GM18505 (cell line): Measurements from ENCODE around the gene EVPLL.
"Not testable (repeated sequence)": the region's sequence is repeated elsewhere in the genome, so short reads cannot be mapped to it uniquely, and the experiment has no call there.

Experiments
- ATAC-seq: cut with Tn5 transposase; IDR thresholded peaks from one replicate; pipeline ENCODE4 v1.9.1; 2021; ENCODE audit not compliant: unreplicated experiment
- POLR2A ChIP-seq: IDR thresholded peaks from 4 replicates; pipeline ENCODE4 v1.6.1; 2011; ENCODE audit warnings: borderline replicate concordance; ENCODE audit not compliant: insufficient read depth, insufficient read length; ENCODE audit errors: extremely low read depth

EVPLL gene

DNA sequence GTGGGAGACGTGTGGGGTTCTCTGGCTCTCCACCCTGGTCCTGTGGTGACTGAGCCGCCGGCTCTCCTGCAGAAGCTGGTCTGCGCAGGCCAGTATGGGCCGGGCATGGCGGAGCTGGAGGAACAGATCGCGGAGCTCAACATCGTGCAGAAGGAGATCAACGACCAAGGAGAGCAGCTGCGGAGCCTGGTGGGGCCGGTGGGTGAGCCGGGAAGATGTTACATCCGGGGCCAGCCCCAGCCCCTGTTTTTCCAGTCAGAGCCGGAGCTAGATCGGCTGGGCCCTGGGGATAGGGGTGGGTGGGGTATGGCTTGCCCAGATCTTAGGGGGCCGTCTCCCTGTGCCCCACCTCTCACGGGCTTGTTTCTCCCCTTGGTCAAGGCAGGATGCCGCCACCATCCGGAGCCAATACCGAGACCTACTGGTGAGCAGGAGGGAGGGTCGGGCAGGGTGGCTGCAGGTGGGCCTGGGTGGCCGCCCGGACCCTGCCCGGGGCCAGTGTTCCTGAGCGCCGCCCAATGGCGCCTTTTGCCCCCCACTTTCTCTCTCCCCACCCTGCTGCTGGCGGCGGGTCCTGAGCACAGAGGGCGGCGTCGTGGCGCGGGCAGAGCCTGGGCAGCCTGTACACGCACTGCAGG is 5.0 kb downstream of the EVPLL start:
- no peak for ATAC-seq
- TF ChIP-seq POLR2A = no peak

DNA sequence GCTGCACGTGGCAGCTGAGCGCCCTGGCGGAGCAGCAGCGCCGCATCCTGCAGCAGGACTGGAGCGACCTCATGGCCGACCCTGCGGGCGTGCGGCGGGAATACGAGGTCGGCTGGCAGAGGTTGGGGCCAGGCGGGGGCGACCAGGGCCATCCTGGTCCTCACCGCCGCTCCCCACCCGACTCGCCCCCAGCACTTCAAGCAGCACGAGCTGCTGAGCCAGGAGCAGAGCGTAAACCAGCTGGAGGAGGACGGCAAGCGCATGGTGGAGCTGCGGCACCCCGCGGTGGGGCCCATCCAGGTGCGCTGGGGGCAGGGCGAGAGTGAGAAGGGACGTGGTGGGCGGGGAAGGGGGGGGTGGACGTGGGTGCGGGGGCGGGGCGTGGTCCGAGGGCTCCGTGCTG is 5.5 kb downstream of the EVPLL start:
- not testable (repeated sequence) for ATAC-seq

GRCh38 chr17:18384271-18384670 is 6.7 kb downstream of the EVPLL start:
- ATAC-seq = not testable (repeated sequence)

DNA sequence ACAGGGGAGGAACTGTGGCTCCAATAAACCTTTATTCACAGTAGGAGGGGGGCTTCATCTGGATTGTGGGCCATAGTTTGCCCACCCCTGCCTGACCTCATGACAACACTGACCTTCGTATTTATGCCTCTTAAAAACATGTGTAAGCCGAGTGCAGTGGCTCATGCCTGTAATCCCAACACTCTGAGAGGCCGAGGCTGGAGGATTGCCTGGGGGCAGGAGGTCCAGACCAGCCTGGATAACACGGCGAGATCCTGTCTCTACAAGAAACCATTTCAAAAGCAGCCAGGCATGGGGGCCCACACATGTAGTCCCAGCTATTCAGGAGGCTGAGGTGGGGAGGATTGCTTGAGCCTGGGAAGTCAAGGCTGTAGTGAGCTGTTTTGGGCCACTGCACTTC is 10.0 kb downstream of the EVPLL start:
- ATAC-seq = not testable (repeated sequence)

GRCh38 chr17:18388266-18388665 is 10.7 kb downstream of the EVPLL start:
- not testable (repeated sequence) for ATAC-seq

GRCh38 chr17:18388728-18389127 is 11.2 kb downstream of the EVPLL start:
- not testable (repeated sequence) for ATAC-seq

DNA sequence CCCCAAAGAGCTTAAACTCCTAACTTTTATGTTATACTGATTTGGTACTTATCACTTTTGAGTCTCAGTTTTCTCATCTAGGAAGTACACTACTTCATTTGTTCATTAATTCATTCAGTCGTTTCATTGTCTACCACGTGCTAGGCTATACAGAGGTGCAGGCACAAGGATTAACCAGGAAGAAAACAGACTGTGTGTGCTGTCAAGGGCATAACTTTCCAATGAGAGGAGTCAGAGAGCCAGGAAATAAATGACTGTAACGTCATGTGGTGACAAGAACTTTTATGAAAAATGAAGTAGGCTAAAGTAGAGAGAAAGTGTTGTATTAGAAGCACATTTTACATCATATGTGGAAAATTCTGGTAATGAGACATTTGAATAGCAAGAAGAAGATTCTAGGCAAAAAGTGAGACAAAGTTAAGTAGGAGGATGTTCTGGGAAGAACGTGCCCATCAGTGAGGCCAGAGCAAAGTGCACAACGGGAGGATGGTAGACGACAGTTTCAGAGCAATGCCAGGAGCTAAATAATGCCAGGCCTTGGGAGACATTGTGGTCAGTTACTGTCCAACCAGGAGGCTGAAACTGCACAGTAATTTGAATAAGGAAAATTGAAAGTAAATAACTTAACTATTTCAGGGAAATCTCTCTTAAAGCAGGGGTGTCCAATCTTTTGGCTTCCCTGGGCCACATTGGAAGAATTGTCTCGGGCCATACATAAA is 24.5 kb downstream of the EVPLL start:
- not testable (repeated sequence) for ATAC-seq

GRCh38 chr17:18403166-18403565 is 25.6 kb downstream of the EVPLL start:
- not testable (repeated sequence) for ATAC-seq

DNA sequence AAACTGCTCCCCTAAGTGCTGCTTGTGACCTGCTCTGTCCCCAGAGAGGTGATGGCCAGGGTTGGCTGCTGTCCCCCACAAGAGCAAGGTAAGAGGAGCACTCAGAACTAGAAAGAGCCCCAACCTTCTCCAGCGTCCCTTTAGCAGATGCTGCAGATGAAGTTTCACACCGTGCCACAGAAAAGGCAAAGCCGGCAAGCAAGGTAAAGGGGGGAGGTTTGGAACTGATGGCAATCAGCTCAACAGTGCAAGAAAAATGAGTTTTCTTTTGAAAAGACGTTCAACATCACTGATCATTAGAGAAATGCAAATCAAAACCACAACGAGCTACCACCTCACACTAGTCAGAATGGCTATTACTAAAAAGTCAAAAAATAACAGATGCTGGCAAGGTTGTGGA is 26.0 kb downstream of the EVPLL start:
- ATAC-seq = peak; percentile 91

- not testable (repeated sequence) for ATAC-seq
Observed at GRCh38 chr17:18408906-18409305, 31.3 kb downstream of the EVPLL start.

GRCh38 chr17:18409321-18409720 is 31.7 kb downstream of the EVPLL start:
- ATAC-seq = not testable (repeated sequence)

DNA sequence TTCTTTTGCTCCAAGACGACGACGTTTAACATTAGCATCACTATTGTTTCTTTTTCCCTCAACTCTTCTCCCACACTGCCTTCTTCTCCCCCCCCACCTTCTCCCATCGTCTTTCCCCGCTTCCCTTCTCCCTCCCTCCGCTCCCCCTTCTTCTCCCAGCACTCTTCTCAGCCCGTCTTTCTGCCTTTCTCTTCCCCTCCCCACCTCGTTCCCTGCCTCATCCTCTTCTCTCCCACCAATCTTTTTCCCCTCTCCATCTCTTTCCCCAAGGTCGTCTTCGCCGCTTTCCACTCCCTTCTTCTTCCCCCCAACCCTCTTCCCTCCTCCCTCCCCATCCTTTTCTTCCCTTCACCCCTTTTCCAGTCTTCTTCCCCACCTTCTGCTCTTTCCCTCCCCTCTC is 33.2 kb downstream of the EVPLL start:
- ATAC-seq = not testable (repeated sequence)

- peak; percentile 11 for ATAC-seq
Observed at GRCh38 chr17:18411377-18411864, 33.8 kb downstream of the EVPLL start.

- ATAC-seq = peak; percentile 66
Observed at GRCh38 chr17:18412001-18412538, 34.5 kb downstream of the EVPLL start.

DNA sequence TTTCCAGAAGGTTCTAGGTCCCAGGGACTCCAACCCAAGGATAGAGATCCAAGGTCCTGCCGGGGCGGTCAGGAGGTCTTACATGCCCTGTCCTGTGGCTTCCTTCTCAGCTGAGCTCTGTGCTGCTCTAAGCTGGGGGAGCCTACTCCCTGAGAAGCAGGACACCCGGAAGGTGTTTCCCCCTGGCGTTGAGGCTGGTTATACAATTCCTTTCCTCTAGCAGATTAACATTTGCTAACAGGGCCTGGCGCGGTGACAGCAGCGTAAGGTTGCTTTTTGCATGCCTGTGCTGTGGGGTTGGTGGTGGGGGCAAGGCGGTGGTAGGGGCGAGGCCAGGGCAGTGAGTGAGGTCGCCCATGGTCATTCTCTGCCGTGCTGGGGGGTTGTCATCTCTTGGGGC is 43.9 kb downstream of the EVPLL start:
- ATAC-seq = not testable (repeated sequence)

DNA sequence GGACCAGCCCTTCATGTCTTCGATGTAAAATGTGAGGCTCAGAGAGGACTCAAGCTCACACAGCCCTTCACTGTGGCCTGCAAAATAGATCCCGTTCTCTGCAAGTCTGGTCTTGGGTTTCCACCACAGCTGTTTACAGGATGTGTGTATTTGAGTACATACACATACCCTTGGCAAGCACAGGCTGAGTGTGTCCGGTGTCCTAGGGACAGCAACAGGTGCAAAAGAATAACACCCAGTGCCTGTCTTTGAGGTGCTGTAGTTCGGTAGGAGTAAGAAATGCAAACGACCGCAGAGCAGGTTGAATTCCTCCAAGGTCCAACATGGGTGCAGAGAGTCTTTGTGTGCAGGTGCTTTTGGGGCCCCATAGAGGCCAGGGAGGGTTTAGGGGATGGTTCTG is 44.9 kb downstream of the EVPLL start:
- ATAC-seq = not testable (repeated sequence)

GRCh38 chr17:18423015-18423414 is 45.4 kb downstream of the EVPLL start:
- ATAC-seq = not testable (repeated sequence)

GRCh38 chr17:18425593-18425992 is 48.0 kb downstream of the EVPLL start:
- not testable (repeated sequence) for ATAC-seq

DNA sequence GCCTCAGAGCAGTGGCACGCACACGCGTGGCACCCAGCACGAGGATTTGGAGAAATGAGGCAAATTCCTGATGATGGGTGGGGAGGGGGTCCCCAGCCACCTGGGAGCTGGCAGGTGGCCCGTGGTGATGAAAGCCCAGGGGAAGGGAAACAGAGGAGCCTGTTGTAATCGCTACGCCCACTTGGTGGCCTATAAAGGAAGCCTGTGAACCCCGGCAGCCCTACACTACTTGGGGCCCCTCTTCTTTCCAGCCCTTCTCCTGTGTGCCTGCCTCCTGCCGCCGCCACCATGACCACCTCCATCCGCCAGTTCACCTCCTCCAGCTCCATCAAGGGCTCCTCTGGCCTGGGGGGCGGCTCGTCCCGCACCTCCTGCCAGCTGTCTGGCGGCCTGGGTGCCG is 49.1 kb downstream of the EVPLL start:
- not testable (repeated sequence) for ATAC-seq

DNA sequence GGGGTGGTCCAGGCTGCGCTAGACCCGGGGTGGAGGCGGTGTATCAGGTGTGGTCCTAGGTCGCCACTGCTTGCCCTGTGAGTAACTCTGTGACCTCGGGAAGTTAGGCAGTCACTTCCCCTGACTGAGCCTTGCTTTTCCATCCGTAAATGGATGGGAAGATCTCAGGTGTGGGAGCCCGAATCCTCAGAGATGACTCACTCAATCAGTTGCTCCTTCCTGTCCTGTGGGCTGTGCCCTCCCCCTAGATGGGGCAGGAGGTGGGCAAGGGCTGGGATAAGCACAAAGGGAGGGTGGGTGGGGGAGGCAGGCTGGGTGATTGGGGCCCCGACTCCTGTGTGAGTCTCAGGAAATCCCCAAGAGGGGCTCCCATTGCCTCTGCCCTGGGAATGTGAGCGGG is 54.6 kb downstream of the EVPLL start:
- ATAC-seq = not testable (repeated sequence)
